ENCODE results near the gene LAMB3. TPM values are rescaled to one million over a fixed set of nuclear protein-coding genes. Genes with fewer than 3 reads are reported as not detected.

Gene LAMB3
- total RNA-seq, 1 donor from 2014 or later, result 76.7 TPM

DNA sequence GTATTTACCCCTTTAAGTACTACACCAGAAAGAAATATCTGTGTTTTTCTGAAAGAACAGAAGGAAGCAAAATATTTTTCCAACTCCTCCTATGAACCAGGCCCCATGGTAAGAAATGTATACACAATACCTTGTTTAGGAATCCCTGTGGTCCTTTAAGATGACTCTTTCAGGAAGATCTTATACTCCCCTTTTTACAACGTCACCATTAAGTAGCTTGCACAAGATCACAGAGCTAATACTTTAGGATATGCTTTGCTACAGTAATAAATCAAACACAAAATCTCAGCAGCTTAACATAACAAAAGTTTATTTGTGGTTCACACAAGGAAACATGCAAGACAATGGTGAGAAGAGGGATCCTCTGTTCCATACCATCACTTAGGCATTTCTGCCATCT is 8.8 kb upstream of the LAMB3 start:
- peak; percentile 6 for ATAC-seq

DNA sequence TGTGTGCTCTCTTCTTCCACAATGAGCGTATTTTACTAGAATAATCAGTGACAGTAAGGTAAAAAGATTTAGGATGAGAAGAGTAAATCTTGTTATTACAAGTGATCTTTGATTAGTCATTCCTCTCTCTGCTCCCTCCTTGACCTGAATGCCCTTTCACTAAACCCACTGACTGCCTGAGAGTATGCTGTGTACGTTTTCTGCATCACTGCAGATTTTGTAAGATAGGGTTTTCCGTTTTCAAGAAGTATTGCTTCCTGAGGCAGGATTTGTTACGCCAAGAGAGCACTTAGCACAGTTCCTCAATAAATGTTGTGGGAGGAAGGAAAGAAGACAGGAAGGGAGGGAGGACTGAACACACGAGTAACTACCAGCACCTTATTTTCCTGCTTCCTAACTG is 7.7 kb upstream of the LAMB3 start:
- no peak for ATAC-seq

DNA sequence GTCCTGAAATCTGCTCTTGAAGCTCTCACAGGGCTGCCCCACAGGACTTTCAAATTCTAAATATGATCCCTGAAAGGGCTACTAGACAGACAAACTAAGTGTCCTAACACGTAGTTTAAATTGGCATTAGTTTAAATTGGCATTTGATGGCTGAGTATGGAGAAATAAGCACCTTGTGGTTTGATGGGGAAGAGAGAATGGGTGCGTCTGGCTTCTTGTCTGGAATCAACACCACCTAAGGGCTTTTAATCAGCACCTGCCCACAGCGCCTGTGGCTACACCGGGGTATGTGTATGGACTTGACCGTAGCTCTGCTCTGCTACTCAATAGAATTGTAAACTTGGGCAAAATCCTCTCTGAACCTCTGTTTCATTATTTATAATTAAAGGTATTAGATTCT is 5.7 kb upstream of the LAMB3 start:
- ATAC-seq, result no peak

DNA sequence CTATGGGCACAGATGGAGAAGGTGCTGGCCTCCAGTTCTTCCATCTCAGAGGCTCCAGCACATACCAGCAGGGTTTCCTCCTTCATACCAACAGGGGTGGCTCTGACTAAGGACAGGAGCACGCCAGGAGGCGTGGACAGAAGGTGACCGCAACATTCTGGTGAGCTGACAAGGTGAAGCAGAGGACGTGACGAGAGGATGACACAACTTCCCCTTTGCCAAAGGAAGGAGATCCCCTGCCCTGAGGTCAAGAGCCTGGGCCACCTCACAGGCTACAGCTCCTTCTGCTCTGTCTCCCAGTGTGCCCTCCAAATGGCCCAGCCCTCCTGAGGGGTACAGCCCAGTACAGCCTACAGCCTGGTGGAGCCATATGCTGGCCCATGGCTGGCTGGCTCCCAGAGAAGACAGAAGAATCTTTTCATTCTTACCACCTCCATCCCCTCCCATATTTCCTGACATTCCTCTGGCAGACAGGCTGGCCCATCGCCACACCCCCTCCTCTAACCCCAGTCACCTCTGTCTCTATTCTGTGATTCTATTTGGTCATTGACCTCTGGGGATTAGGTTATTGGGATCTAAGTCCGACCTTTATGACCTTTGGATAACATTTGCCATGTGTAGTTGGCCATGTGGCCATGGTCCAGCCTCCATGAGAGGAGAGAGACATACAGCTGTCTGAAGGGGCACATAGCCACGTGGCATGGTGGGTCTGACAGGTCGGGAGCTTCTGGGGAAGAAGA is 5.1 kb upstream of the LAMB3 start:
- ATAC-seq, result peak; percentile 31

DNA sequence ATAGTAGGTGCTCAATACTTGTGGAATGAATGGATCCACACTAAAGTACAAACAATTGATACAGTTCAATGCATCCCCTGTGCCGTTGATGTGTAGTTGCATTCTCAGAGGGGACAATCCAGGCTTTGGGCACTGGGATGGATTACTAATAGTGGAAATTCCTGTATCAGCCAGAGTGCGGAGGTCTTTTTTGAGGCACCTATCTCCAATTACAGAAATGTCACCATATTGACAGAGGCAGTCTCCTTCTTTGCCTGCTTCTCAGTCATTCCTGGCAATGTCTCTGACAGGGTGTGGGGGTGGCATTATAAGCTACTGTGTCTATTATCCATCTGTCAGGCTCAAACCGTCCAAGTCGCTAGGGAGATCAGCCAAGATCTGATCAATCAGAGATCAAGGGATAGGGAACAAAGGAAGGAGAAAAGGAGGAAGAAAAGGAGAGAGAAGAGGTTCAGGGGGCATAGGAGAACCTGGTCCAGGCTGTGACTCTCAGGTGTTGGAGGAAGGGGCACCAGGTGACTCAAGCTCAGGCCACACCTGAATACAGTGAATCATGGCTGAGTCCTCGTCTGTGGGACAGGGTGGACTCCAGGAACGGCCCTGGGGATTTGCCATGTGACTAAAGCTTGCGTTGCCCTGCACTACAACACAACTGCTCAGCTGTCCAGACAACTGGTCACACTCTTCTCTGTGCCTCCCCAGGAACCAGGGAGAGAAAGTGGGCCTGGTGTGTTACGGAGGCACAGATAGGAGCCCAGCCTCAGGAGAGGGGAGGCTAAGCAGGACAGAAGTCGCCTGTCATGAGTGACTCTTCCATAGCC is 3.4 kb upstream of the LAMB3 start:
- peak; percentile 64 for ATAC-seq

DNA sequence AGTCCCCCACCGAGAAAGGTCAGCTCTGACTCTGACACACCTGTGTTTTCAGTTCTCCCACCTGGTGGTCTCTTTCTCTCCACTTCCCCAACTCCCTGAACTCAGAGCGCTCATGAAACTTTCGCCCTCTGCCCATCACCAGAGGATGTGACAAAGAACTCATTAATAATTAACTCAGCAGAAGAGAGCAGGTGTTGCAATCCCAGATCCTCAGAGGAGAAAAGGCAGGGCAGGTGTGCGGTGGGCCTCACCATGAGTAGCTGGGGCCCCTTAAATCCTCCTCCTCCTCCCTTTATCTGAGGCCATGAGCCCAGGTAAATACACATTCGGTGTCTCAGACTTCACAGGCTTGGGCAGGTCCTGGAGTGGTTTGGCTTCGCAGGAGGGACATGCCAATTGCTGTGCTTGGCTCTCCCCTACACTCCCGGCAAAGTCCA is 1.7 kb upstream of the LAMB3 start:
- no peak for ATAC-seq

DNA sequence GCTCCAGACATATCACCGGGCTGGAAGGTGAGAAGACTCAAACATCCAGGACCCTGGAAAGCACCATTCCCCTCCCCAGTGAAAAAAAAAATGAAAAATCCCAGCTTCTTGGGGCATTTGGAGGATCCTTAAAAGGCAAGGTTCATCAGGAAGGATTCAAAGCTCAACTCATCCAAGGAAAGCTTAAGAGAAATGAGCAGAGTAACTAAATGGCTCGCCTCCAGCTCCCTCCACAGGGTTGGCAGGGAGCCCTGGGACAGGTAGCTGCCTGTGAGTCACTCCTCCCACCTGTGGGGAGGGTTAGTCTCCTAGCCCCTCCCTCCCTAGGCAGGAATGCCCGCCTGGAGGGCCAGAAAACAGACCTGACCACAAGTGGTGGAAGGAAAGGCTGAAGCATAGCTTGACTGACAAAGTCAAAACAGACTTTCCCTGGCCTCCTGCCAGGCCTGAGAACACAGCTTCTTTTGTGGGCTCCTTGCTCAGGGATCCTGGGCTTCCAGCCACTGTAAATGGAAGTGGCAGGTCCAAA is 712 bp upstream of the LAMB3 start:
- ATAC-seq, result peak; percentile 86

DNA sequence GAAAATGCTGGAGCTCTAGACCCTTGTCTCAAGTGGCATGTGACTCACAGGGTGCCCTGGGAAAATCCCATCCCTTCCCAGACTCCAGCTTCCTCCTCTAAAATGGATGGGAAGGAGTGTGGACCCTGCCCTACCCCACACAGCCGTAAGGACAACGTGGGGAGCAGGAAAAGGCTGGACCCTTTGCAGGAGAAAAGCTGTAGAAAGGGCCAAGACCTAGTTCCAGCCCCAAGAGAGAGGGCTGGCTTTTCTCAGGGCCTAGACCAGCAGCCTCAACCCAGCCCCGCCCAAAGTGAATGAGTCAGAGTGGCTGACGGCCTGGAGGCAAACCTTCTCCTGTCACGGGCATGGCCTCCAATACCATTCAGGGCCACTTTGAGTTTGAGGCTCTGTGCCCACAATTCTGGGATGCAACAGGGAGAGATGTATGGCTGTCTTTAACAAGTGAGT is 1.1 kb downstream of the LAMB3 start:
- ATAC-seq, result peak; percentile 75

DNA sequence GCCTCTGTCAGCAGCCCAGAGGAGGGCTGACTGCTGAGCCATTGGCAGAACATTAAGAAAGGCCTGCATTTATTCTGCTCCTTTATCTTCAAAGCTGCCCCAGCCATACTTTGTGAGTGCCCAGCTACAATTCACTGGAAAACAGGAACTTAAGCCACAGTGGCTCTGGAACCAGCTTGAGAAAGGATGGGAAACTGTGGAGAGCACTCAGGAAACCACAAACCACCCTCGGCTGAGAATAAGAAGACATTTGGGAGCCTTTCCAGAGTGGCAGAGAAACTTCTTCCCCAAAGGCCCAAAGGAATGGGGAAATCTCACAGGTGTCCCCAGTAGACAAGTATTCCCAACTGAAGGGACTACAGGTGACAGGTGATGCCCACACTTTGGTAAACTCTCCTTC is 1.8 kb downstream of the LAMB3 start:
- ATAC-seq, result no peak

DNA sequence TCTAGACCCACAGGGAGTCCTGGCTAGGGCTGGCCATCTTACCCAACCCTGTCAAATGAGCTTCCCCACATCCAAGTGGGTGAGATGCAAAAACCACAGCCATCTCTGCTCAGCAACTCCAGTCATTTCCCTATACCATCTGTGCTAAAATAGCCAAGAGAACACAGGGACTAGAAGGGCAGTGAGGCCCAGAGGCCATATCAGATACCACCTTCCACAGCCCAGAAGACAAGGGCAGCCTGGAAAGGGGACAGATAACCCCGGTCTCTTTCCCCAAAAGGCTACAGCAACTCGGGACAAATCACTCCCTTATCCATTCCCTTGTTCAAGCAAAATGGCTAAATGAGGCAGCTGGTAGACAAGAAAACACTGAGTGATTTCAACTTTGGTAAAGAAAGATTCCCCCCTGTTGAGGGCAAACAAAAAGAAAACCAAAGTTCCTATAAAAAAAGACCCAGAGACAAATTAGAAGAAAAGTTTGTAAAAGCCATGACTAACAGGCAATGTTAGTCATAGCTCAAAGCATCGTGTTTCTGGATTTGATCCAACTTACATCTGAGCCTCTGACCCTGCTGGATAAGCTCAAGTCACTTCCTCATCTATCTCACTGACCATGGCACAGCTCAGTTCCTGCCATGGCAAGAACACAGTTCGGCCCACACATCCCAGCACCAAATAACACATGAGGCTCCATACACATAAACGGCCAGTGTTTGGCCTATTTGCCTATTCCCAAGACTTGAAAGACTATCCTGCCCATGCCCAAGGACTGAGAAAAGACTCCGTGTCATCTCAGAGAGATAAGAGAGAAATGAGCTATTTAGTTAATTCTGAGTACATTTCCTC is 3.1 kb downstream of the LAMB3 start:
- peak; percentile 25 for ATAC-seq

DNA sequence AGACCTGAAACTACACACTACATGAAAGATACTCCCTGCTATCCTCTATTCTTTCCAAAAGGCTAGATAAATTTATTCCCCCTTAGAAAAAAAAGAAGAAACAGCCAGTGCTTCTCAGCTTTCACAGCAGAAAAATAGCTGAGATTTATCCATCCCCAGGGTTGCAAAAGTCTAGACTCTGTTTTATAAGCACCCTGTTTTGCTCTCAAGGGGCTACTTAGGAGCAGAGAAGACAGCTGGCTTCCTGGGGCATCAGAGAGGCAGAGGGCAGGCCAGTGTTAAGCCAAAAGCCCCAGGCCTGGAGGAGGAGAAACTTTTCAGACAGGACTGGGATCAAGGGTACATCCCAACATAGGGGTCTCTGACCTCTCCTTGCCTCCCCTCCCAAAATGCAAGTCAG is 3.9 kb downstream of the LAMB3 start:
- no peak for ATAC-seq

DNA sequence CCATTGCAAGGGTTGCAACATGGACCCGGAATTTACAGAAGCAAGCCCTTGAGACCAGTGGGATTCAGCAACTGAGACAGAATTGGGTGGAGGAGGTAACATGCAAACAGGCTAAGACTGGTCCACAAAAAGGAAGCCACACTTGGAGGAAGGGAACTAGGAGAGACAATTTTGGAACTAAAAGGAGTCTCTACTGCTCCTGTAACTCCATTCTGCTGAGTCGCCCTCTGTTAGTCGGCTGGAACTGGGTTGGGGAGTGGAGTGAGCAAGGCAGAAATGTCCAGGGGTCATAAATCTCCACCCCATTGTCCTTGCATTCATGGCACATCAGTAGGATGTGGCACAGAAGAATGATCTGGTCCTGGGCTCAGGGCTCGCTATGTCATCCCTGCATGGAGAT is 5.1 kb downstream of the LAMB3 start:
- ATAC-seq, result no peak

DNA sequence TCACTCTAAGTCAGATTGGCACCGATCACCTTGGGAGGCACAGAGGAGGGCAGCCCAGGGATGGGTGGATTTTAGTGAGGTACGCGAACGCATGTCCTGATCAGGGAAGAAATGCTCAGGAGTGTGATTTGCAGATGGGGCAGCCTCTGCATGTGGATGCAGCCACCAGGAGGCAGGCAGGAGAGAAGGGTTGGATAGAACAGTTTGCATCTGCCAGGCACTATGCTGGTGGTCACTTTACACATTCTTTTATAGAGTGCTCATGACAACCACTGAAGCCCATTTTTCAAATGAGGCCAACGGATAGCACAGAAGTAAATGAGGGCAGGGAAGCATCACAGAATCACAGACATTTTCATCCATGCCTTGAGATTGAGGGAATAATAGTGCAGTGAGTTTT is 5.7 kb downstream of the LAMB3 start:
- no peak for ATAC-seq

DNA sequence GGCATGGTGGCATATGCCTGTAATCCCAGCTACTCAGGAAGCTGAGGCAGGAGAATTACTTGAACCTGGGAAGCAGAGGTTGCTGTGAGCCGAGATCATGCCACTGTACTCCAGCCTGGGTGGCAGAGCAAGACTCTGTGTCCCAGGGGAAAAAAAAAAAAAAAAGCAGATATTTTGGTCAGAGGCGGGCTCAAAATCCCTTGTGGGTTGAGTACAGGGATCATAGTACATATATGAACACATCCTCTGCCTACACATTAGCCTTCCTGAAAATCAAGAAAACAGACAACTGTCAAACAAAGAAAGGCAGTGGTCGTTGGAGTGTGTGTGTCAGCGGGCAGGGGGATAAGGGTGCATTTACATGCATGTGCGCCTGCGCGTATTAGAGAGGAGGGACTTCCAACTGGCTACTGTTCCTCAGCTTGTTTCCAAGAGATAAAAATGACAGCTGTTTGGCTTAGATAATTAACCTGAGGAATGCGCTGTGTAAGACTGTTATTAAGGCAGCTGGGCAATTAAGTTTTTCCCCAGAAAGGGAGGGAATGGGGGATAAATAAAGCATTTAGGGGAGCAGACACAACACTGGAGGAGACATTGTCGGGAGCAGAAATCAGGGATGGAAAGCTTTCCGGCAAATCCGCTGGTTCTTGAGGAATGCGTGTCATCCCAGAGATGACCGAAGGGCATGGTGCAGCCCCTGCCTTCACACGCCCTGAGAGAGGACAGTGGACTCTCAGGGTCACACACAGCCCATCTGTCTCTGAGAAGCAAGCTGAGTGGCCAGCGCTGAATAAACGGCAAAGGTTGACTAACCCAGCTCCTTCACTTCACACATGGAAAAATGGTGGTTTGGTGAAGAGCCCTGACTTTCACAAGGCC is 6.4 kb downstream of the LAMB3 start:
- no peak for ATAC-seq

DNA sequence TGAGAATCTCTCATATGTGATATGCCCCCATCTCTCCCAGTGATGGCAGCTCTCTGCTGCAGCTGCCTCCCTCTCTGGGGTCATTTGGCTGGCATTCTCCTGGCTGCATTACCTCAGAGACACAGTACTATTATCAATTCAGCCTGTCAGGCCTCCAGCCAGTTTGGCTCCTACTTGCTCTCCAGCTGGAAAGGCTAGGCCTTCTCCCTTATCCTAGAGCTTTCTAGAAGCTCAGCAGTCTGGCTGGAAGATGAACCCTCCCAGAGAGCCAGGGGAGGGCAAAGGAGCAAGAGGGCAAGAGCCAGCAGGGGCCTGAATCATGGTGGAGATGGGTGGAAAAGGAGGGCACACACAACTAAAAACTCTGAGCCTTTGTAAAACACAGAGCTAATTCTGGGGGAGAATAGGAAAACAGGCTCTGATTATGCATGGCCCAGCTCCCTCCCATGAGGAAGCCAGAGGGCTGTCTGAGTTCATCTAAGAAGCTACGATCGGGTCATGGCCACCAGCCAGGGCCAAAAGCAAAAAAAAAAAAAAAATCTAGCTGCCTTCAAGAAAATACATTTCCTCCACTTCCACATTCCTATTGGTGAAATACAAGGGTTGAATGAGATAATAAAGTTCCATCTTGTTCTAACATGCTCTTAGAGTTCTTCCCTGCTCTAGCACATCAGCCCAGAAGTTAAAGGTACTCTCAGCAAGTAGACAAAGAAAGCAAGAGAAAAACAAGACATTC is 8.8 kb downstream of the LAMB3 start:
- peak; percentile 63 for ATAC-seq

DNA sequence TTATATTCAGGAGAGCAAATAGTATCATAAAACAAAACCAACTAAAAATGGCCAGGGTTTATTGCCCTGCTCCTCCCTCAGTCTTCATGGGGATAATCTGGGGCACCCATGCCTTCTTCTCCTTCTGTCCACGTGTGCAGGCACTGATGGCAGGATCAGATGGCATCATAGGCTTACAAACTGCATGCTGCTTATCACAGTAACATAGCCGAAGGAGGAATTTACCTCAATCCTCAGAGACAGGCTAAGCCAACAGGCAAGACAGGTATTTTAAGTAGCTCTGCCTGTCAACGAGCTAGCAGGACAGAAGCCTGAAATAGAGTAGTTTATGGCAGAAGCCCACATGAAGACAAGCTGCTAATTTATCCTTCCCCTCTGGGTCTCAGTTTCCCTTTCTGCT is 9.4 kb downstream of the LAMB3 start:
- ATAC-seq, result peak; percentile 81

DNA sequence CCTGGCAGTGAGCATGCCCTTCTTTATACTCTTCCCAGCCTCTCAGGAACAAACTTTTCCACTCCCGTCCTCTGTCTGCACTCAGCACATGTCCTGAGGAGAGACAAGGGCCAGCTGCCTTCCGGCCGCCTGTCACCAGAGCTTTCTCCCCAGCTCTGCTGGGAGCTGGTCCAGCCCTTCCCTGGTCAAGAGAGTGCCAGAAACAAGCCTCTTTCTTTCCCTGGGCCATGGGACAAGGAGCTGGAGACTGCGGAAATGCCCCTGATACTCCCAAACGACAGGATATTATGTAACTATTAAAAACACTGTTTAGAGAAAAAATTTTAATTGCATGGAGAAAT is 10.4 kb downstream of the LAMB3 start:
- no peak for ATAC-seq

DNA sequence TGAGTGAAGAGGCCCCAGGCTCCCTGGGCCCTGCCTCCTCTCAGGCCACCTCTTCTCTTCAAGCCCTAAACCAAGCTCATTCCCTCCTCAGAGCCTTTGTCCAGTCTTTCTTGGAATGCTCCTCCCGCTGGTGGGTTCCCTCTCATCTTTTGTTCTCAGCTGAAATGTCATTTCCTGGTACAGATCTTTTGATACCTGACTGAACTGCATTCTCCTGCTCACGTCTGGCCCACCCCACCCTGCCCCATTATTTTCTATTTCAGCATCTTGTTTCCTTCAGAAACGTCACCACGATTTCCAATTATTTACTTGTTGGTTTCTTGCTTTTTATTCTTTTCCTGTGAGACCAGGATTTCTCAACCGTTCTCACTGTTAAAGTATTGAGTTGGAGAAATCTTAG is 16.4 kb downstream of the LAMB3 start:
- no peak for ATAC-seq

DNA sequence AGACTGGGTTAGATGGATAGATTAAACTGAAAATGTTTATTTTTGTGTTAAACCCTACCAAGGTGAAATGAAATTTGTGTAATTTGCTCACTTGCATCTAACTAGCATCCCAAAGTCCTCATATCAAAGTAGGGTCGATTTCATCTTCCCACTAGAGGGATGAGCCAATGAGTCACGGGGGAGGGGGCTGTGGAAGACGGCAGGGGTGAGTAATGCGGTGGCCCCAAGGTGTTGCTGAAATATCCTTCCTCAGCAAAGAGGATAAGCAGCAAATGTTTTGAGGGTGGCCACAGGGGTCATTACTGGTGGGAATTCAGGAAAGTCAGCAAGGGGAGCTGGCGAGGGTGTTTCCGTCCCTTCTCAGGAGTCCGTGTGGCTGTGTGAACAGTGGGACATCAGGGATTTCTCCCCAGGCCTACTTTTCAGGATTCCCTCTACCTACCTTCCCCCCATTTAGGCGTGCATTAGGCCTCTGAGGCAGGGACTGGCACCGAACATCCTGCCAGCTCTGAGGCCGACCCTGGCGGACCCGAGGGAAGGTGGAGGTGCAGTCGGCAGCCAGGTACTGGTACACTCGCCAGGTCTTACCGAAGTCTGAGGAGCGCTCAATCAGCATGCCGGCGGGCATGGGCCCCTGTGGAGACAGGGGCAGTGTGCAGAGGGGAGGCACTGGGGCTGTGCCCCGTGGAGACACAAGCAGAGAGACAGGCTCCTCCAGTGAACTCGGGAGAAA is 18.1 kb downstream of the LAMB3 start:
- ATAC-seq, result no peak

DNA sequence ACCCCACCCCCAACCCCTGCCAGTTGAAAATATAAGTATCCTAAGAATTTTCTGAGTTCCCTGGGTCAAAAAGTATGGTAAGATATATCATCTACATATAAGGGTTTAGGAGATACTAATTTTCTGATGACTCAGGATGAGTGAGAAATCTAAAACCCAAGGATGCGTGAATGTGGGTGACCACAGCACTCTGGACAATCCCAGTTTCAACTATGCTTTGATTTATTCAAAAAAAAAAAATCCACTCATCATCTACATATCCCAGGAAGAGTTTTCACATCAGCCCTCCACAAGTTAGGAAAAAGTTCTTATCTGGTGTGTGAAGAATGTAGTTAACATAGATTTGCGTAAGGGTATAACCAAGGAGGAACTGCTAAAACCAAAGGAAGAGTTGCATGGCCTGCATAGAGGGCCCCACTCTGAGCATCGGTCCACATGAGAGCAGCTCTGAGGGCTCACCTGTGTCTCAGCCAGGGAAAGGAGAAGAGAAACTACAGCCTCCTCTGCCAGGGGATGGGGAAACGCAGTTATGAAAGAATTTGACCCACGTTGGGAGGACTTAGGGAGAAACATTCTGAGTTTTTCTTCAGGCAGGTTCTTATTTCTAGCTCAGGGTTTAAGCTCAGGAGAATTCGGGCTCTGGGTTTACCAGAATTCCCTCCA is 18.8 kb downstream of the LAMB3 start:
- no peak for ATAC-seq
